MCF 10A (cell line): ENCODE results near the gene YBEY. TPM values are rescaled to one million over a fixed set of nuclear protein-coding genes. Genes with fewer than 3 reads are reported as not detected.

Source experiments
- BruUV-seq: library from RNA; stranded (reverse); fragments of 400-500 nt; replicated peaks from 2 replicates; lab custom pipeline; 2021; lab: Mats Ljungman, UMichigan
- CTCF ChIA-PET: fragments of 300-600 bp; sonication (Branson Sonifier 250); formaldehyde crosslinking; extraction: SDS; loops from one replicate; lab custom pipeline; 2021; ENCODE audit warnings: antibody characterized with exemption, inconsistent platforms; lab: Yijun Ruan, JAX
- POLR2A ChIA-PET: fragments of 300-600, 350-650 bp; sonication (Branson Sonifier 250); formaldehyde crosslinking; extraction: SDS; loops from one replicate; lab custom pipeline; 2020; ENCODE audit warnings: antibody characterized with exemption, inconsistent platforms; lab: Yijun Ruan, JAX
- DNase-seq: peaks from one replicate; pipeline ENCODE4 v3.0.0-alpha.2; 2018; ENCODE audit not compliant: unreplicated experiment
- H3K27ac Mint-ChIP-seq: one replicate; pipeline ENCODE4 v1.8.0; 2022; ENCODE audit warnings: mild to moderate bottlenecking, low read depth, mixed read lengths; ENCODE audit not compliant: unreplicated experiment
- H3K27me3 Mint-ChIP-seq: one replicate; pipeline ENCODE4 v1.8.0; 2022; ENCODE audit warnings: mixed read lengths; ENCODE audit not compliant: insufficient read depth, unreplicated experiment
- H3K36me3 Mint-ChIP-seq: one replicate; pipeline ENCODE4 v1.8.0; 2022; ENCODE audit warnings: mild to moderate bottlenecking, moderate library complexity, mixed read lengths; ENCODE audit not compliant: insufficient read depth, unreplicated experiment
- H3K4me1 Mint-ChIP-seq: one replicate; pipeline ENCODE4 v1.8.0; 2022; ENCODE audit warnings: mixed read lengths; ENCODE audit not compliant: insufficient read depth, unreplicated experiment
- H3K4me3 Mint-ChIP-seq: one replicate; pipeline ENCODE4 v1.8.0; 2022; ENCODE audit warnings: mild to moderate bottlenecking, moderate library complexity, mixed read lengths; ENCODE audit not compliant: unreplicated experiment
- H3K9me3 Mint-ChIP-seq: one replicate; pipeline ENCODE4 v1.8.0; 2022; ENCODE audit warnings: mixed read lengths; ENCODE audit not compliant: unreplicated experiment
- intact Hi-C: fragments of 100-400 bp; cut with micrococcal nuclease; formaldehyde crosslinking; loops from 2 replicates; pipeline ENCODE4 v1.14.1; 2022
- total RNA-seq: library from RNA; stranded (reverse); gene quantifications from 2 replicates; pipeline ENCODE4 v1.2.3, GENCODE V29; 2022
- TF ChIP-seq, protein P1 (sequence below): fragments of 200-600 bp; IDR thresholded peaks from one replicate; pipeline ENCODE4 v1.8.0; 2022; ENCODE audit warnings: antibody characterized with exemption, mild to moderate bottlenecking; ENCODE audit not compliant: unreplicated experiment

Gene YBEY
- total RNA-seq, 1 experiment from 2014 or later, result 26.7 TPM

DNA sequence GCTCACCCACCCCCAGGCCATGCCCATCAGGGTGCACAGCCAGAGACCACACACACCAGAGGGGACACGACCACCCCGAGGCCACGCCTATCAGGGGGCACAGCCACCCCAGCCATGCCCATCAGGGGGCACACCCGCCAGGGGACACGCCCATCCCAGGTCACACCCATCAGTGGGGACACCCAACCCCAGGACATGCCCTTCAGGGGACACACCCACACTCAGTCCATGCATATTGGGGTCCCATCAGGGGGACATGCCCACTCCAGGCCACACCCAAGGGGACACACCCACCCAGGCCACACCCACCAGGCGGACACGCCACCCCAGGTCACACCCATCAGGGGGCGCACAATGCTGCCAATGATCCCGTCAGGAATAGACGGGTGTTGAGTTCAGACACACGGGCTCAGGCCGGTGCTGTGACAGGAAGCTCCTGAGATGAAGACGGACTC is 21.4 kb upstream of the YBEY start:
- DNase-seq, result no peak
- intact Hi-C loops, result no loop called here
- Mint-ChIP-seq H3K27ac (peak overlapping the region; percentile 79), H3K27me3 (no peaks in the 10 kb centered on the region), H3K4me3 (no peak overlapping the region), H3K4me1 (no peaks in the 10 kb centered on the region), H3K36me3 (peaks cover 97% of the 10 kb centered on the region), H3K9me3 (no peaks in the 10 kb centered on the region)
- TF ChIP-seq, protein P1, sequence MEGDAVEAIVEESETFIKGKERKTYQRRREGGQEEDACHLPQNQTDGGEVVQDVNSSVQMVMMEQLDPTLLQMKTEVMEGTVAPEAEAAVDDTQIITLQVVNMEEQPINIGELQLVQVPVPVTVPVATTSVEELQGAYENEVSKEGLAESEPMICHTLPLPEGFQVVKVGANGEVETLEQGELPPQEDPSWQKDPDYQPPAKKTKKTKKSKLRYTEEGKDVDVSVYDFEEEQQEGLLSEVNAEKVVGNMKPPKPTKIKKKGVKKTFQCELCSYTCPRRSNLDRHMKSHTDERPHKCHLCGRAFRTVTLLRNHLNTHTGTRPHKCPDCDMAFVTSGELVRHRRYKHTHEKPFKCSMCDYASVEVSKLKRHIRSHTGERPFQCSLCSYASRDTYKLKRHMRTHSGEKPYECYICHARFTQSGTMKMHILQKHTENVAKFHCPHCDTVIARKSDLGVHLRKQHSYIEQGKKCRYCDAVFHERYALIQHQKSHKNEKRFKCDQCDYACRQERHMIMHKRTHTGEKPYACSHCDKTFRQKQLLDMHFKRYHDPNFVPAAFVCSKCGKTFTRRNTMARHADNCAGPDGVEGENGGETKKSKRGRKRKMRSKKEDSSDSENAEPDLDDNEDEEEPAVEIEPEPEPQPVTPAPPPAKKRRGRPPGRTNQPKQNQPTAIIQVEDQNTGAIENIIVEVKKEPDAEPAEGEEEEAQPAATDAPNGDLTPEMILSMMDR, result no peak
- no TSS peak for BruUV-seq
- CTCF ChIA-PET, result no interaction called here
- POLR2A ChIA-PET, result no interaction called here

DNA sequence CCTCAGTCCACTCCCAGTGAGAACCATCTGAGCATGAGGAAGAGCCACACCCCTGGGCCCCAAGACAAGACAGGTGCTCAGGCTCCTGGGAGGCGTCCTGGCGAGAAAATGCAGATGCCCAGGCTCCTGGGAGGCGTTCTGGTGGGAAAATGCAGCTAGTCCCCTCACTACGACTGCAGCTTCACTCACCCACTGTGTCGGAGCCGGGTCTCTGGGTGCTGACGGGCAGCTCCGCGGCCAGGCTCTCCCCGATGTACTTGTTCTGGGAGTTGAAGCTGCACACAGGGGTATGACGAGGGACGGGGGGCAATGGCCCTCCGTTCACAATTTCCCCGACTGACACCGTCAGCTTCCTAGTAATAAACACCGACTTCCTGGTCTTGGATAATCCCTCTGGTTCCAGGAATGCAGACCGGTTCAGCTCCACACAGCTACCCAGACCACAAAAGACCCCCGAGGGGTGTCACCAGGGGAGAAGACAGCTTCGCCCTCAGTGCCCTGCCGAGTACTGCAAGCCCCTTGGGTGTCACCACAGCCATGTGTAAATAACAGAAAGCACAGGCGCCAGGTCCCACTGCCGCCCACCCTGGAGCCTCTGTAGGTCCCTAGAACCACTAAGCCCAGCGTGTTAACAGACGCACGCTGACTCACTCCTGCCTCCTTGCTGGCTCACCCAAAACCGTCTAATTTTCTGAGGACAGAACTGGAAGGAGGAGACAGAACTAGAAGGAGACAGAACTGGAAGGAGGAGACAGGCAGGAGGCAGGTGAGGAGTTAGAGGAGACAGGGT is 20.2 kb upstream of the YBEY start:
- no TSS peak for BruUV-seq
- Mint-ChIP-seq H3K27ac (peak overlapping the region; percentile 42), H3K27me3 (no peaks in the 10 kb centered on the region), H3K4me1 (no peaks in the 10 kb centered on the region), H3K9me3 (no peaks in the 10 kb centered on the region), H3K36me3 (peaks cover 97% of the 10 kb centered on the region), H3K4me3 (no peak overlapping the region)
- no peak for DNase-seq
- ChIA-PET CTCF (interaction anchor here (0.5 to 0.6 kb wide), 2 partner anchors 41 to 60 kb away, joined by 3 to 4 read pairs; a partner anchor contains a TSS), POLR2A (interaction anchor here (0.6 to 1.2 kb wide), 2 partner anchors 19 to 108 kb away, joined by 3 to 5 read pairs; partner anchors contain the start of gene MCM3AP)
- intact Hi-C loops, result no loop called here
- TF ChIP-seq, protein P1, result no peak

GRCh38 chr21:46266946-46267345 is 19.2 kb upstream of the YBEY start:
- no peaks in the 10 kb centered on the region for H3K4me1 Mint-ChIP-seq
- no peak overlapping the region for H3K27ac Mint-ChIP-seq
- BruUV-seq, result no TSS peak
- TF ChIP-seq, protein P1, result no peak
- H3K9me3 Mint-ChIP-seq, result no peaks in the 10 kb centered on the region
- POLR2A ChIA-PET, result no interaction called here
- H3K4me3 Mint-ChIP-seq, result no peak overlapping the region
- H3K27me3 Mint-ChIP-seq, result no peaks in the 10 kb centered on the region
- H3K36me3 Mint-ChIP-seq, result peaks cover 94% of the 10 kb centered on the region
- CTCF ChIA-PET, result interaction anchor here (0.6 kb wide), 1 partner anchor 42 kb away, joined by 3 read pairs; no protein-coding TSS in a partner anchor
- intact Hi-C loops, result no loop called here
- DNase-seq, result no peak

- Mint-ChIP-seq H3K4me1 (no peaks in the 10 kb centered on the region), H3K27me3 (no peaks in the 10 kb centered on the region), H3K9me3 (no peaks in the 10 kb centered on the region), H3K27ac (no peak overlapping the region), H3K36me3 (peaks cover 95% of the 10 kb centered on the region), H3K4me3 (no peak overlapping the region)
- ChIA-PET CTCF (no interaction called here), POLR2A (no interaction called here)
- DNase-seq, result no peak
- BruUV-seq, result no TSS peak
- TF ChIP-seq, protein P1, result no peak
- intact Hi-C loops, result no loop called here
These were observed 17.8 kb upstream of the YBEY start for GRCh38 chr21:46268371-46268770.
